Lower lobe of right lung (tissue), 2 donors: ENCODE data around the gene TTLL5. TPM values are rescaled to one million over a fixed set of nuclear protein-coding genes. Genes with fewer than 3 reads are reported as not detected.

Source experiments
- ATAC-seq, 2 donors: fragments of 200-7000 bp; cut with Tn5 transposase; one replicate each; pipeline ENCODE4 v1.9.1; 2020 to 2022; ENCODE audit warnings: mild to moderate bottlenecking in 2 of 2, moderate library complexity in 2 of 2
- DNase-seq: peaks from one replicate; pipeline ENCODE4 v3.0.0-alpha.2; 2020
- H3K27ac ChIP-seq: fragments of 200-600 bp; one replicate; pipeline ENCODE4 v1.8.0; 2022
- H3K27me3 ChIP-seq: fragments of 200-600 bp; one replicate; pipeline ENCODE4 v1.8.0; 2022; ENCODE audit warnings: low read depth
- H3K36me3 ChIP-seq: fragments of 200-600 bp; one replicate; pipeline ENCODE4 v1.8.0; 2022; ENCODE audit warnings: mild to moderate bottlenecking
- H3K4me1 ChIP-seq: fragments of 200-600 bp; one replicate; pipeline ENCODE4 v1.8.0; 2022
- H3K4me3 ChIP-seq: fragments of 200-600 bp; one replicate; pipeline ENCODE4 v1.8.0; 2022; ENCODE audit warnings: mild to moderate bottlenecking
- H3K9me3 ChIP-seq: fragments of 200-600 bp; one replicate; pipeline ENCODE4 v1.8.0; 2022
- CTCF ChIP-seq: fragments of 200-600 bp; IDR thresholded peaks from one replicate; pipeline ENCODE4 v1.8.0; 2022; ENCODE audit warnings: antibody characterized with exemption, mild to moderate bottlenecking
- intact Hi-C: fragments of 100-400 bp; cut with DNase I; formaldehyde crosslinking; loops from one replicate; pipeline ENCODE4 v1.11.0; 2022
- total RNA-seq: library from RNA; stranded (reverse); fragmentation: NEBNext Ultra II Directional; extraction: Animal tissue kit (Norgen Biotek cat#: 25700); gene quantifications from one replicate; pipeline ENCODE4 v1.2.1, GENCODE V29; 2021
- donor health status: DM: no; HTN: yes; CAD: no; lungs with severe emphysema.

The TTLL5 gene
- total RNA-seq, 1 donor from 2014 or later = 32.6 TPM

- Histone ChIP-seq H3K27me3 (no peaks in the 10 kb centered on the region), H3K36me3 (no peaks in the 10 kb centered on the region), H3K4me1 (no peaks in the 10 kb centered on the region), H3K4me3 (no peak overlapping the region), H3K27ac (no peak overlapping the region), H3K9me3 (no peaks in the 10 kb centered on the region)
- intact Hi-C loops = no loop called here
- DNase-seq (no peak), ATAC-seq (no peak)
- TF ChIP-seq CTCF = no peak
Observed at GRCh38 chr14:75811872-75812499, 150.9 kb downstream of the TTLL5 start.

- H3K9me3 ChIP-seq = no peaks in the 10 kb centered on the region
- H3K27me3 ChIP-seq = no peaks in the 10 kb centered on the region
- DNase-seq = no peak
- H3K27ac ChIP-seq = no peak overlapping the region
- no peak overlapping the region for H3K4me3 ChIP-seq
- no peak for TF ChIP-seq CTCF
- peak in 1 of 2 donors; percentile 50 for ATAC-seq
- H3K4me1 ChIP-seq = no peaks in the 10 kb centered on the region
- intact Hi-C loops = no loop called here
- no peaks in the 10 kb centered on the region for H3K36me3 ChIP-seq
Observed at GRCh38 chr14:75812622-75813021, 151.6 kb downstream of the TTLL5 start.

GRCh38 chr14:75820761-75821160 is 159.7 kb downstream of the TTLL5 start:
- intact Hi-C loops = no loop called here
- Histone ChIP-seq H3K27me3 (no peaks in the 10 kb centered on the region), H3K4me1 (peaks cover 53% of the 10 kb centered on the region), H3K4me3 (no peak overlapping the region), H3K9me3 (no peaks in the 10 kb centered on the region), H3K27ac (no peak overlapping the region), H3K36me3 (no peaks in the 10 kb centered on the region)
- TF ChIP-seq CTCF = no peak
- ATAC-seq = no peak
- DNase-seq = no peak

GRCh38 chr14:75821831-75822521 is 160.9 kb downstream of the TTLL5 start:
- TF ChIP-seq CTCF = no peak
- no peaks in the 10 kb centered on the region for H3K36me3 ChIP-seq
- intact Hi-C loops = no loop called here
- no peaks in the 10 kb centered on the region for H3K27me3 ChIP-seq
- H3K9me3 ChIP-seq = no peaks in the 10 kb centered on the region
- peak overlapping the region; percentile 18 for H3K27ac ChIP-seq
- peaks cover 63% of the 10 kb centered on the region for H3K4me1 ChIP-seq
- no peak overlapping the region for H3K4me3 ChIP-seq
- ATAC-seq (peak; percentile 79 to 95), DNase-seq (no peak)

- no peak for DNase-seq
- H3K27ac ChIP-seq = peak overlapping the region; percentile 18
- TF ChIP-seq CTCF = no peak
- H3K9me3 ChIP-seq = no peaks in the 10 kb centered on the region
- peaks cover 66% of the 10 kb centered on the region for H3K4me1 ChIP-seq
- no peaks in the 10 kb centered on the region for H3K27me3 ChIP-seq
- no peak overlapping the region for H3K4me3 ChIP-seq
- H3K36me3 ChIP-seq = no peaks in the 10 kb centered on the region
- intact Hi-C loops = no loop called here
- peak in 1 of 2 donors; percentile 21 for ATAC-seq
Observed at GRCh38 chr14:75822522-75823141, 161.6 kb downstream of the TTLL5 start.
